Right lobe of liver (tissue), 6 donors: ENCODE data around the gene TMPRSS11E. TPM values are rescaled to one million over a fixed set of nuclear protein-coding genes. Genes with fewer than 3 reads are reported as not detected.

ENCODE experiments used
- ATAC-seq, 4 donors: fragments of 200-7000 bp; cut with Tn5 transposase; one replicate each; pipeline ENCODE4 v1.9.1; 2020; ENCODE audit warnings: mild to moderate bottlenecking in 4 of 4, moderate library complexity in 4 of 4
- DNase-seq, 3 donors: peaks; one replicate each; pipeline ENCODE4 v3.0.0-alpha.2; 2020
- H3K27ac ChIP-seq, 3 donors: fragments of 200-600 bp; one replicate each; pipeline ENCODE4 v1.8.0; 2022
- H3K27me3 ChIP-seq, 2 donors: fragments of 200-600 bp; one replicate each; pipeline ENCODE4 v1.8.0; 2022
- H3K36me3 ChIP-seq, 4 donors: fragments of 200-600 bp; sonication (generic) in 1 of 4; one replicate each; pipeline versions ENCODE4 v1.5.1 to v1.8.0; 2017 to 2022; ENCODE audit warnings: control low read depth in 1 of 4
- H3K4me1 ChIP-seq, 4 donors: fragments of 200-600 bp; sonication (generic) in 1 of 4; one replicate each; pipeline versions ENCODE4 v1.5.1 to v1.8.0; 2017 to 2022; ENCODE audit warnings: control low read depth in 1 of 4
- H3K4me3 ChIP-seq, 3 donors: fragments of 200-600 bp; one replicate each; pipeline ENCODE4 v1.8.0; 2022
- H3K9me3 ChIP-seq, 4 donors: fragments of 200-600 bp; sonication (generic) in 1 of 4; one replicate each; pipeline versions ENCODE4 v1.5.1 to v1.8.0; 2017 to 2022; ENCODE audit warnings: control low read depth in 1 of 4
- POLR2A ChIP-seq: fragments of 450-650 bp; IDR thresholded peaks from one replicate; pipeline ENCODE4 v1.6.1; 2017; ENCODE audit warnings: antibody characterized with exemption, mild to moderate bottlenecking
- WGBS: methylation state at CpG from one replicate; pipeline ENCODE4 v1.1.6; 2018; ENCODE audit warnings: low coverage, low lambda C conversion rate; ENCODE audit not compliant: insufficient coverage; ENCODE audit errors: missing lambda C conversion rate; 5-methylcytosine and 5-hydroxymethylcytosine counted together
- intact Hi-C, 2 donors: fragments of 100-400 bp; cut with DNase I; formaldehyde crosslinking; loops; one replicate each; pipeline versions ENCODE4 v1.11.2 to v1.14.1; 2022
- total RNA-seq, 6 experiments: library from RNA; depleted of rRNA in 2 of 6; stranded (reverse); fragments of >200 nt in 2 of 6; fragmentation: NEBNext Ultra II Directional in 3 of 6; extraction: Animal tissue kit (Norgen Biotek cat#: 25700) in 3 of 6; gene quantifications; one replicate each; pipeline versions ENCODE4 v1.1.0 to v1.2.4, GENCODE V29; 2016 to 2023
- TF ChIP-seq, protein P1 (sequence below), 4 donors: fragments of 200-600 bp in 3 of 4; fragments of 450-650 bp in 1 of 4; IDR thresholded peaks; one replicate each; pipeline versions ENCODE4 v1.5.1 to v1.8.0; 2016 to 2022; ENCODE audit warnings: antibody characterized with exemption in 4 of 4, mild to moderate bottlenecking in 2 of 4
- donor health status: DM: no; HTN: yes; CAD: no.
- donor health status: DM: no; HTN: no; CAD: no.
- donor health status: DM: no; HTN: no; CAD: no.
- donor health status: DM: no; HTN: yes; CAD: no.
- donor health status: DM: no; HTN: yes; CAD: no.

Gene TMPRSS11E
- total RNA-seq, 6 experiments from 2014 or later, result not detected

DNA sequence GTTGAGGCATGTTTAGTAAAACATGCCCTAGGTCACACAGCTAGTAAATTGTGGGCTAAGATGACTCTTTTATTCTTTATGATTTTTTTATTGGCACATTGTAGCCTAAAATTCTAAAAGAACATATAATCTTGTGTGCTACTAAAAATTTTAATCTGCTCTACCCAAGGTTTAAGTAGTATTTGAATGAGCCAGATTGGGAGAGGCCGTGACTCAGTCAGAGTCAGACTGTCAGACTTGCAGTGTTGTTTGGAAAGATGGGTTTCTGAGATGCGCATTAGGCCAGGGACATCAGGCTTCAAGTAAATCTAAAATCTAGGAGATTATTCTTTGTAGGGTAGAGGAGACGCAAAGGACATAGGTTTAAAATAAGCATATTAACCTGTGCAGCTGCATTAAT is 30.7 kb upstream of the TMPRSS11E start:
- DNase-seq (no peak), ATAC-seq (no peak)
- TF ChIP-seq, protein P1, sequence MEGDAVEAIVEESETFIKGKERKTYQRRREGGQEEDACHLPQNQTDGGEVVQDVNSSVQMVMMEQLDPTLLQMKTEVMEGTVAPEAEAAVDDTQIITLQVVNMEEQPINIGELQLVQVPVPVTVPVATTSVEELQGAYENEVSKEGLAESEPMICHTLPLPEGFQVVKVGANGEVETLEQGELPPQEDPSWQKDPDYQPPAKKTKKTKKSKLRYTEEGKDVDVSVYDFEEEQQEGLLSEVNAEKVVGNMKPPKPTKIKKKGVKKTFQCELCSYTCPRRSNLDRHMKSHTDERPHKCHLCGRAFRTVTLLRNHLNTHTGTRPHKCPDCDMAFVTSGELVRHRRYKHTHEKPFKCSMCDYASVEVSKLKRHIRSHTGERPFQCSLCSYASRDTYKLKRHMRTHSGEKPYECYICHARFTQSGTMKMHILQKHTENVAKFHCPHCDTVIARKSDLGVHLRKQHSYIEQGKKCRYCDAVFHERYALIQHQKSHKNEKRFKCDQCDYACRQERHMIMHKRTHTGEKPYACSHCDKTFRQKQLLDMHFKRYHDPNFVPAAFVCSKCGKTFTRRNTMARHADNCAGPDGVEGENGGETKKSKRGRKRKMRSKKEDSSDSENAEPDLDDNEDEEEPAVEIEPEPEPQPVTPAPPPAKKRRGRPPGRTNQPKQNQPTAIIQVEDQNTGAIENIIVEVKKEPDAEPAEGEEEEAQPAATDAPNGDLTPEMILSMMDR (IDR thresholded peaks at IDR 0.05), result no peak
- TF ChIP-seq POLR2A, result no peak
- Histone ChIP-seq H3K27ac (no peak overlapping the region), H3K4me3 (no peak overlapping the region), H3K36me3 (no peaks in the 10 kb centered on the region), H3K4me1 (no peaks in the 10 kb centered on the region), H3K27me3 (no peaks in the 10 kb centered on the region), H3K9me3 (no peaks in the 10 kb centered on the region)
- WGBS, result 79% methylated on average over 3 of the region's 3 CpGs
- intact Hi-C loops, result no loop called here

- DNase-seq (no peak), ATAC-seq (no peak)
- Histone ChIP-seq H3K4me1 (no peaks in the 10 kb centered on the region), H3K4me3 (no peak overlapping the region), H3K27ac (no peak overlapping the region), H3K9me3 (no peaks in the 10 kb centered on the region), H3K27me3 (no peaks in the 10 kb centered on the region), H3K36me3 (no peaks in the 10 kb centered on the region)
- intact Hi-C loops, result no loop called here
- 62% methylated on average over 2 of the region's 3 CpGs for WGBS
- TF ChIP-seq, protein P1 (IDR thresholded peaks at IDR 0.05), result no peak
- no peak for TF ChIP-seq POLR2A
These were observed 20.7 kb upstream of the TMPRSS11E start for GRCh38 chr4:68426516-68426915.

- TF ChIP-seq POLR2A, result no peak
- TF ChIP-seq, protein P1 (IDR thresholded peaks at IDR 0.05), result no peak
- Histone ChIP-seq H3K36me3 (no peaks in the 10 kb centered on the region), H3K4me3 (no peak overlapping the region), H3K27me3 (no peaks in the 10 kb centered on the region), H3K9me3 (no peaks in the 10 kb centered on the region), H3K4me1 (no peaks in the 10 kb centered on the region), H3K27ac (no peak overlapping the region)
- no peak for DNase-seq
- 75% methylated on average over 1 of the region's 1 CpG for WGBS
- ATAC-seq, result no peak
- intact Hi-C loops, result no loop called here
These were observed 16.9 kb upstream of the TMPRSS11E start for GRCh38 chr4:68430337-68430736.

DNA sequence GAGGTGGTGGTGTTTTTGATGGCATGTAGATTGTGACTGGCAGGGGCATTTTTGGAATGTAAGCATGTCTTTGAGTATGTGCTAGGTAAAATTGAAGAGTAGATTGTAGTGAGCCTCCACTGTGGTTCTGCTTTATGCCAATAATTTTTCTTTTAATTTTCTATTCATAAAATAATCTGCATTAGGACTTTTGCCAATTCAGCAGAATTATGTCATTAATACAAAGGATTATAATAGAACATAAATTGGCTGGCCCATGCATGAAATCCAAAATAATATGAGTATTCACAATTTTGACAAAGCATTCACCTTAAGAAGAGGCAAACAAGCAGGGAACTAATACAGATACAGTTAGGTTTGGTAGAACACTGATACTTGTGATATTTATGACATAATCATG is 14.9 kb upstream of the TMPRSS11E start:
- Histone ChIP-seq H3K36me3 (no peaks in the 10 kb centered on the region), H3K4me3 (no peak overlapping the region), H3K4me1 (no peaks in the 10 kb centered on the region), H3K27ac (no peak overlapping the region), H3K27me3 (no peaks in the 10 kb centered on the region), H3K9me3 (no peaks in the 10 kb centered on the region)
- intact Hi-C loops, result no loop called here
- TF ChIP-seq POLR2A, result no peak
- TF ChIP-seq, protein P1 (IDR thresholded peaks at IDR 0.05), result no peak
- ATAC-seq (no peak), DNase-seq (no peak)

GRCh38 chr4:68433582-68433981 is 13.7 kb upstream of the TMPRSS11E start:
- intact Hi-C loops, result no loop called here
- no peak overlapping the region for H3K27ac ChIP-seq
- H3K4me1 ChIP-seq, result no peaks in the 10 kb centered on the region
- no peak overlapping the region for H3K4me3 ChIP-seq
- TF ChIP-seq, protein P1 (IDR thresholded peaks at IDR 0.05), result no peak
- no peak for TF ChIP-seq POLR2A
- ATAC-seq, result no peak
- no peaks in the 10 kb centered on the region for H3K27me3 ChIP-seq
- no peaks in the 10 kb centered on the region for H3K36me3 ChIP-seq
- 71% methylated on average over 5 of the region's 5 CpGs for WGBS
- no peak for DNase-seq
- no peaks in the 10 kb centered on the region for H3K9me3 ChIP-seq
